Endodermal cell (in vitro differentiated cells): ENCODE measurements around the gene CCDC150. TPM values are rescaled to one million over a fixed set of nuclear protein-coding genes. Genes with fewer than 3 reads are reported as not detected.
A peak's percentile ranks its signal among the peaks of the same experiment; 100 is the strongest.

Source experiments
- DNase-seq: peaks from one replicate; pipeline ENCODE4 v3.0.0-alpha.2; 2017
- H3K27ac ChIP-seq: 2 replicates; pipeline ENCODE4 v1.5.1; 2013; ENCODE audit warnings: mild to moderate bottlenecking, low read depth, low read length, moderate library complexity
- H3K27me3 ChIP-seq: 2 replicates; pipeline ENCODE4 v1.6.1; 2013; ENCODE audit warnings: mild to moderate bottlenecking, low read length, moderate library complexity; ENCODE audit not compliant: insufficient read depth, control insufficient read depth, poor library complexity, severe bottlenecking
- H3K36me3 ChIP-seq: 2 replicates; pipeline ENCODE4 v1.7.0; 2013; ENCODE audit warnings: mild to moderate bottlenecking, low read length, moderate library complexity; ENCODE audit not compliant: control insufficient read depth, insufficient read depth
- H3K4me1 ChIP-seq: one replicate; pipeline ENCODE4 v1.7.0; 2013; ENCODE audit warnings: low read length; ENCODE audit not compliant: control insufficient read depth, insufficient read depth
- H3K4me3 ChIP-seq: 2 replicates; pipeline ENCODE4 v1.5.1; 2013; ENCODE audit warnings: mild to moderate bottlenecking, low read length, moderate library complexity
- H3K9ac ChIP-seq: 2 replicates; pipeline ENCODE4 v1.6.1; 2013; ENCODE audit warnings: mild to moderate bottlenecking, low read length, moderate library complexity; ENCODE audit not compliant: poor library complexity, severe bottlenecking; ENCODE audit errors: extremely low read depth
- H3K9me3 ChIP-seq: 2 replicates; pipeline ENCODE4 v1.6.1; 2013; ENCODE audit warnings: mild to moderate bottlenecking, low read length, moderate library complexity; ENCODE audit not compliant: control insufficient read depth
- H3K27ac Mint-ChIP-seq: 2 replicates; pipeline ENCODE4 v1.8.0; 2020; ENCODE audit warnings: mixed read lengths
- H3K27me3 Mint-ChIP-seq: 2 replicates; pipeline ENCODE4 v1.8.0; 2021; ENCODE audit warnings: mild to moderate bottlenecking, mixed read lengths; ENCODE audit not compliant: insufficient read depth
- H3K36me3 Mint-ChIP-seq: 2 replicates; pipeline ENCODE4 v1.8.0; 2020; ENCODE audit warnings: low read depth, mixed read lengths
- H3K4me1 Mint-ChIP-seq: 2 replicates; pipeline ENCODE4 v1.8.0; 2020; ENCODE audit warnings: mixed read lengths
- H3K4me3 Mint-ChIP-seq: 2 replicates; pipeline ENCODE4 v1.8.0; 2020; ENCODE audit warnings: mild to moderate bottlenecking, moderate library complexity, mixed read lengths
- H3K9me3 Mint-ChIP-seq: 2 replicates; pipeline ENCODE4 v1.8.0; 2020; ENCODE audit warnings: mild to moderate bottlenecking, mixed read lengths
- CTCF ChIP-seq: fragments of 200-600 bp; sonication (generic); conservative IDR thresholded peaks from 2 replicates; pipeline ENCODE4 v1.5.0; 2021; ENCODE audit warnings: antibody characterized with exemption, mild to moderate bottlenecking
- WGBS, 2 experiments: methylation state at CpG; one replicate each; pipeline versions ENCODE4 v1.1.5 to v1.1.7; 2013; ENCODE audit warnings: missing lambda C conversion rate in 2 of 2, mixed read lengths in 1 of 2; ENCODE audit not compliant: insufficient coverage in 1 of 2, insufficient read length in 1 of 2; 5-methylcytosine and 5-hydroxymethylcytosine counted together
- total RNA-seq, 2 donors: library from RNA; stranded (reverse); fragmentation: NEBNext Ultra II Directional in 1 of 2; extraction: Animal tissue kit (Norgen Biotek cat#: 25700) in 1 of 2; gene quantifications; 2 replicates in 1 of 2; 3 replicates in 1 of 2; pipeline ENCODE4 v1.2.1, GENCODE V29; 2021

Gene CCDC150
- total RNA-seq, 2 donors from 2014 or later: 25.4 to 42.9 TPM

- H3K27me3 Mint-ChIP-seq: no peaks in the 10 kb centered on the region
Measured at GRCh38 chr2:196758474-196759377, 119.2 kb downstream of the CCDC150 start.

GRCh38 chr2:196759378-196759706 lies 119.8 kb downstream of the CCDC150 start:
- peaks cover 59% of the 10 kb centered on the region for H3K36me3 Mint-ChIP-seq
- H3K9me3 Mint-ChIP-seq: peaks cover 36% of the 10 kb centered on the region
- H3K9me3 ChIP-seq: peaks cover 16% of the 10 kb centered on the region

More at GRCh38 chr2:196758474-196759377, 119.2 kb downstream of the CCDC150 start:
- Histone ChIP-seq H3K27me3 (no peaks in the 10 kb centered on the region), H3K9ac (no peak overlapping the region), H3K9me3 (peaks cover 17% of the 10 kb centered on the region), H3K27ac (no peak overlapping the region), H3K4me3 (no peak overlapping the region), H3K4me1 (no peaks in the 10 kb centered on the region), H3K36me3 (peaks cover 22% of the 10 kb centered on the region)
- 90 to 100% methylated on average over 1 to 2 of the region's 3 CpGs for WGBS, 2 experiments
- Mint-ChIP-seq H3K27ac (no peak overlapping the region), H3K36me3 (peaks cover 60% of the 10 kb centered on the region), H3K4me3 (no peak overlapping the region), H3K9me3 (peaks cover 42% of the 10 kb centered on the region), H3K4me1 (no peaks in the 10 kb centered on the region)
- TF ChIP-seq CTCF: peak; percentile 57
- no peak for DNase-seq

GRCh38 chr2:196767101-196767500 lies 127.6 kb downstream of the CCDC150 start:
- no peak overlapping the region for H3K9ac ChIP-seq
- Mint-ChIP-seq H3K27ac (no peak overlapping the region), H3K9me3 (no peaks in the 10 kb centered on the region), H3K36me3 (peaks cover 64% of the 10 kb centered on the region), H3K27me3 (no peaks in the 10 kb centered on the region), H3K4me3 (no peak overlapping the region), H3K4me1 (no peaks in the 10 kb centered on the region)
- H3K36me3 ChIP-seq: peaks cover 78% of the 10 kb centered on the region
- H3K9me3 ChIP-seq: peaks cover 7% of the 10 kb centered on the region
- no peaks in the 10 kb centered on the region for H3K27me3 ChIP-seq
- no peak overlapping the region for H3K4me3 ChIP-seq
- 86 to 95% methylated on average over 1 of the region's 1 CpG for WGBS, 2 experiments
- no peaks in the 10 kb centered on the region for H3K4me1 ChIP-seq
- TF ChIP-seq CTCF: no peak
- no peak for DNase-seq
- H3K27ac ChIP-seq: no peak overlapping the region

More at GRCh38 chr2:196759378-196759706, 119.8 kb downstream of the CCDC150 start:
- TF ChIP-seq CTCF: no peak
- Mint-ChIP-seq H3K4me1 (no peaks in the 10 kb centered on the region), H3K27ac (peak overlapping the region; percentile 44), H3K27me3 (no peaks in the 10 kb centered on the region), H3K4me3 (no peak overlapping the region)
- H3K36me3 ChIP-seq: peaks cover 28% of the 10 kb centered on the region
- no peak overlapping the region for H3K4me3 ChIP-seq
- no peak overlapping the region for H3K9ac ChIP-seq
- H3K4me1 ChIP-seq: no peaks in the 10 kb centered on the region
- H3K27ac ChIP-seq: no peak overlapping the region
- 90 to 94% methylated on average over 2 to 5 of the region's 5 CpGs for WGBS, 2 experiments
- H3K27me3 ChIP-seq: no peaks in the 10 kb centered on the region
- DNase-seq: no peak

Other genes with a start within 250 kb of the CCDC150 start
- 10 to 100 TPM; 15.6 to 15.8 TPM for gene HECW2, start 46.2 kb upstream of the CCDC150 start, total RNA-seq
- gene GTF3C3, start 160.0 kb downstream of the CCDC150 start, total RNA-seq: 10 to 100 TPM; 55.1 to 75.2 TPM
- gene C2orf66, start 169.6 kb downstream of the CCDC150 start, total RNA-seq: under 1 TPM; 0.15 to 0.20 TPM